Activated T-cell treated with anti-CD3 and anti-CD28 coated beads, Interleukin-2, amount 50 U/mL, for 1 hour (primary cell): ENCODE data around the gene APH1A.
"Not testable (repeated sequence)": the region's sequence is repeated elsewhere in the genome, so short reads cannot be mapped to it uniquely, and the experiment has no call there.

ENCODE experiments used
- DNase-seq: peaks from one replicate; pipeline ENCODE4 v3.0.0-alpha.2; 2020

APH1A gene

GRCh38 chr1:150267896-150268295, 920 bp downstream of the APH1A start:
- no peak for DNase-seq

GRCh38 chr1:150263549-150263948, 5.3 kb downstream of the APH1A start:
- no peak for DNase-seq

- DNase-seq = no peak
Observed at GRCh38 chr1:150262388-150263320, 6.2 kb downstream of the APH1A start.

GRCh38 chr1:150261367-150261766, 7.4 kb downstream of the APH1A start:
- DNase-seq = no peak

- no peak for DNase-seq
Observed at GRCh38 chr1:150259758-150260669, 8.8 kb downstream of the APH1A start.

- no peak for DNase-seq
Observed at GRCh38 chr1:150259217-150259616, 9.6 kb downstream of the APH1A start.

- no peak for DNase-seq
Observed at GRCh38 chr1:150257624-150258585, 10.9 kb downstream of the APH1A start, which contains the start of gene CA14. TSS of gene CA14 (plus strand) at chr1:150257774. CDS start at chr1:150258129, 355 bp downstream.

GRCh38 chr1:150256554-150257341, 12.1 kb downstream of the APH1A start:
- no peak for DNase-seq

GRCh38 chr1:150256198-150256553, 12.6 kb downstream of the APH1A start:
- no peak for DNase-seq

GRCh38 chr1:150249936-150250335, 18.9 kb downstream of the APH1A start:
- DNase-seq = no peak

GRCh38 chr1:150243003-150243402, 25.8 kb downstream of the APH1A start:
- no peak for DNase-seq

GRCh38 chr1:150237746-150238145, 31.1 kb downstream of the APH1A start:
- DNase-seq = no peak

- DNase-seq = not testable (repeated sequence)
Observed at GRCh38 chr1:150237176-150237575, 31.6 kb downstream of the APH1A start.

GRCh38 chr1:150236614-150237100, 32.2 kb downstream of the APH1A start:
- no peak for DNase-seq

GRCh38 chr1:150235852-150236613, 32.8 kb downstream of the APH1A start, which contains the start of gene ANP32E:
TSS of gene ANP32E (minus strand) at chr1:150236112. CDS start at chr1:150235786, 326 bp downstream.
- peak; percentile 89 for DNase-seq

- no peak for DNase-seq
Observed at GRCh38 chr1:150235294-150235851, 33.4 kb downstream of the APH1A start.

GRCh38 chr1:150234566-150235293, 34.1 kb downstream of the APH1A start:
- DNase-seq = peak; percentile 87

- DNase-seq = no peak
Observed at GRCh38 chr1:150234309-150234565, 34.6 kb downstream of the APH1A start.
